VCaP (cell line): ENCODE results near the gene CHRM1.

Source experiments
- H3K27ac ChIP-seq: fragments of 450-650 bp; 2 replicates; pipeline ENCODE4 v1.5.1; 2017
- CTCF ChIP-seq: fragments of 450-650 bp; conservative IDR thresholded peaks from 2 replicates; pipeline ENCODE4 v1.5.1; 2017; ENCODE audit warnings: mild to moderate bottlenecking, moderate library complexity

CHRM1 gene

GRCh38 chr11:62921201-62921572, at the start of gene CHRM1:
Gene CHRM1 (minus strand): TSS chr11:62921363. CDS start chr11:62911100, 10,263 bp downstream.
- no peak for TF ChIP-seq CTCF

GRCh38 chr11:62965574-62965973, 44.4 kb upstream of the CHRM1 start:
- no peak for TF ChIP-seq CTCF
- peak overlapping the region; percentile 1; the same call in 1 of the 2 replicates for H3K27ac ChIP-seq

More at GRCh38 chr11:62921201-62921572, at the start of gene CHRM1:
- H3K27ac ChIP-seq = peak within 1 kb of the TSS; percentile 80

GRCh38 chr11:62962391-62962790, 41.2 kb upstream of the CHRM1 start:
- no peak overlapping the region for H3K27ac ChIP-seq
- no peak for TF ChIP-seq CTCF

GRCh38 chr11:62961017-62961570, 39.9 kb upstream of the CHRM1 start:
- H3K27ac ChIP-seq = no peak overlapping the region
- TF ChIP-seq CTCF = no peak

- no peak for TF ChIP-seq CTCF
- peak overlapping the region; percentile 40 for H3K27ac ChIP-seq
Observed at GRCh38 chr11:62959422-62959980, 38.3 kb upstream of the CHRM1 start.

- peak overlapping the region; percentile 40 for H3K27ac ChIP-seq
- no peak for TF ChIP-seq CTCF
Observed at GRCh38 chr11:62958547-62959421, 37.6 kb upstream of the CHRM1 start.

GRCh38 chr11:62957147-62957546, 36.0 kb upstream of the CHRM1 start:
- TF ChIP-seq CTCF = no peak
- H3K27ac ChIP-seq = no peak overlapping the region
